Mucosa of descending colon (tissue), 3 donors: ENCODE measurements around the gene C10orf95. TPM values are rescaled to one million over a fixed set of nuclear protein-coding genes. Genes with fewer than 3 reads are reported as not detected.
A peak's percentile ranks its signal among the peaks of the same experiment; 100 is the strongest.

ENCODE experiments used
- ATAC-seq: fragments of 200-7000 bp; cut with Tn5 transposase; one replicate; pipeline ENCODE4 v1.9.1; 2020; ENCODE audit warnings: mild to moderate bottlenecking, moderate library complexity
- DNase-seq, 3 donors: peaks; one replicate each; pipeline ENCODE4 v3.0.0-alpha.2; 2020
- H3K36me3 ChIP-seq: fragments of 200-600 bp; one replicate; pipeline ENCODE4 v1.8.0; 2021; ENCODE audit warnings: low read depth, mild to moderate bottlenecking
- H3K4me1 ChIP-seq: fragments of 200-600 bp; one replicate; pipeline ENCODE4 v1.8.0; 2021; ENCODE audit warnings: low read depth, mild to moderate bottlenecking
- H3K4me3 ChIP-seq: fragments of 200-600 bp; one replicate; pipeline ENCODE4 v1.8.0; 2021; ENCODE audit warnings: mild to moderate bottlenecking
- H3K9me3 ChIP-seq: fragments of 200-600 bp; one replicate; pipeline ENCODE4 v1.8.0; 2021; ENCODE audit warnings: mild to moderate bottlenecking
- intact Hi-C, 2 donors: fragments of 100-400 bp; cut with DNase I in 1 of 2; cut with micrococcal nuclease in 1 of 2; formaldehyde crosslinking; loops; one replicate each; pipeline versions ENCODE4 v1.11.0 to v1.11.1; 2022; cut with DNase I, micrococcal nuclease
- total RNA-seq, 3 donors: library from RNA; stranded (reverse); fragmentation: NEBNext Ultra II Directional in 2 of 3; extraction: Animal tissue kit (Norgen Biotek cat#: 25700) in 2 of 3; gene quantifications; one replicate each; pipeline versions ENCODE4 v1.2.1 to v1.2.4, GENCODE V29; 2021 to 2023
- TF ChIP-seq, protein P1 (sequence below): fragments of 200-600 bp; IDR thresholded peaks from one replicate; pipeline ENCODE4 v1.8.0; 2022; ENCODE audit warnings: antibody characterized with exemption, mild to moderate bottlenecking
- donor health status: DM: no; HTN: no; CAD: no; lungs with moderate emphysema.
- donor health status: DM: no; HTN: no; CAD: no.
- donor health status: DM: no; HTN: yes; CAD: no.

Gene C10orf95
- total RNA-seq, 3 donors from 2014 or later = 0.41 to 2.3 (median 2.0) TPM

- DNase-seq (no peak), ATAC-seq (no peak)
- TF ChIP-seq, protein P1, sequence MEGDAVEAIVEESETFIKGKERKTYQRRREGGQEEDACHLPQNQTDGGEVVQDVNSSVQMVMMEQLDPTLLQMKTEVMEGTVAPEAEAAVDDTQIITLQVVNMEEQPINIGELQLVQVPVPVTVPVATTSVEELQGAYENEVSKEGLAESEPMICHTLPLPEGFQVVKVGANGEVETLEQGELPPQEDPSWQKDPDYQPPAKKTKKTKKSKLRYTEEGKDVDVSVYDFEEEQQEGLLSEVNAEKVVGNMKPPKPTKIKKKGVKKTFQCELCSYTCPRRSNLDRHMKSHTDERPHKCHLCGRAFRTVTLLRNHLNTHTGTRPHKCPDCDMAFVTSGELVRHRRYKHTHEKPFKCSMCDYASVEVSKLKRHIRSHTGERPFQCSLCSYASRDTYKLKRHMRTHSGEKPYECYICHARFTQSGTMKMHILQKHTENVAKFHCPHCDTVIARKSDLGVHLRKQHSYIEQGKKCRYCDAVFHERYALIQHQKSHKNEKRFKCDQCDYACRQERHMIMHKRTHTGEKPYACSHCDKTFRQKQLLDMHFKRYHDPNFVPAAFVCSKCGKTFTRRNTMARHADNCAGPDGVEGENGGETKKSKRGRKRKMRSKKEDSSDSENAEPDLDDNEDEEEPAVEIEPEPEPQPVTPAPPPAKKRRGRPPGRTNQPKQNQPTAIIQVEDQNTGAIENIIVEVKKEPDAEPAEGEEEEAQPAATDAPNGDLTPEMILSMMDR = no peak
- Histone ChIP-seq H3K36me3 (no peaks in the 10 kb centered on the region), H3K9me3 (no peaks in the 10 kb centered on the region), H3K4me3 (no peak overlapping the region), H3K4me1 (peaks cover 8% of the 10 kb centered on the region)
- intact Hi-C loops = no loop called here
Measured at GRCh38 chr10:102405632-102406031, 45.7 kb downstream of the C10orf95 start.

GRCh38 chr10:102405108-102405571 is 46.2 kb downstream of the C10orf95 start:
- Histone ChIP-seq H3K36me3 (no peaks in the 10 kb centered on the region), H3K9me3 (no peaks in the 10 kb centered on the region), H3K4me1 (peaks cover 8% of the 10 kb centered on the region), H3K4me3 (no peak overlapping the region)
- intact Hi-C loops = no loop called here
- DNase-seq (no peak), ATAC-seq (no peak)
- TF ChIP-seq, protein P1 = no peak

GRCh38 chr10:102404361-102405107 is 46.8 kb downstream of the C10orf95 start:
- TF ChIP-seq, protein P1 = no peak
- intact Hi-C loops = no loop called here
- H3K9me3 ChIP-seq = no peaks in the 10 kb centered on the region
- ATAC-seq (no peak), DNase-seq (peak in 1 of 3 donors; percentile 33)
- H3K4me3 ChIP-seq = no peak overlapping the region
- H3K36me3 ChIP-seq = no peaks in the 10 kb centered on the region
- H3K4me1 ChIP-seq = peaks cover 14% of the 10 kb centered on the region

DNA sequence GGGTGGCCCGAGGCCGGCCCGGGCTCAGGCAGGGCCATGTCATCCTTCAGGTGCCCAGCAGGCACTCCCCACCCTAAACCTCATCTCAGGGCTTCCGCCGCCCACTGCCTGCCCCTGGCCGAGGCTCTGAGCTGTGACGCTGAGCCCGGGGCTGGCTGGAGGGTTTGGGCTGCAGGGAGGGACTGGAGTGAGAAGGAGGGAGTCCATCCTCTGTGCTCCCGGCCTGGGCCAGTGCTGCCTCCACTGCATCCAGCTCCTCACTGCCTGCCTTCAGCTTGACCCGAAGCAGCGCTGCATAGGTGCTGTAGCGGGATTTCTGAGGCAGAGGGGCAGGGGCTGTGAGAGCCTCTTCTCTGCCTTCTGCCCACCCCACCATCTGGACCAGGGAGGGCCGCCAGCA is 48.2 kb downstream of the C10orf95 start:
- Histone ChIP-seq H3K9me3 (no peaks in the 10 kb centered on the region), H3K36me3 (no peaks in the 10 kb centered on the region), H3K4me3 (no peak overlapping the region), H3K4me1 (peaks cover 8% of the 10 kb centered on the region)
- intact Hi-C loops = no loop called here
- TF ChIP-seq, protein P1 = no peak
- peak in 1 of 3 donors; percentile 33 for DNase-seq
- ATAC-seq = no peak

DNA sequence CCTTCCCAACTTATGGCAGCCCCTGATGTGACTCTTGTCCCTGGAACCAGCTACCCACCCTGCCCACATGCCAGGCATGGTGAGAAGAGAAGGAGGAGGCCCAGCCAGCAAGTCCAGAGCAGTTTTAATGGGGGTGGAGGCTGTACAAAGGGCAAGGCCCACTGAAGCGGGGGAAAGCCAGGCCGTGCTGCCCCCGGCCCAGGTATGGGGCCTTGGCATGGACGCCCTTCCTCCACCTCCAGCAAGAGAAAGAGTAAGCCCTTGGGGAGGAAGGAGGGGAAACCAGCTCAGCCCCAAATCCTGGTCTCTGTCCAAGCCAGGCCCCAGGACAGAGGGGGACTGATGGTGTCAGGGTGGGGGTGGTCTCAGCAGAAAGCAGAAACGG is 48.8 kb downstream of the C10orf95 start:
- no peak for ATAC-seq
- no peaks in the 10 kb centered on the region for H3K9me3 ChIP-seq
- intact Hi-C loops = no loop called here
- no peak for DNase-seq
- TF ChIP-seq, protein P1 = no peak
- no peak overlapping the region for H3K4me3 ChIP-seq
- peaks cover 8% of the 10 kb centered on the region for H3K4me1 ChIP-seq
- H3K36me3 ChIP-seq = no peaks in the 10 kb centered on the region
